Fibroblast of peridontal ligament (primary cell): ENCODE data around the gene RNF17.

Experiments
- DNase-seq: peaks from one replicate; pipeline ENCODE4 v3.0.0-alpha.2; 2010; ENCODE audit errors: extremely low read depth

The RNF17 gene

GRCh38 chr13:24860770-24861169, 96.8 kb downstream of the RNF17 start:
- no peak for DNase-seq

DNA sequence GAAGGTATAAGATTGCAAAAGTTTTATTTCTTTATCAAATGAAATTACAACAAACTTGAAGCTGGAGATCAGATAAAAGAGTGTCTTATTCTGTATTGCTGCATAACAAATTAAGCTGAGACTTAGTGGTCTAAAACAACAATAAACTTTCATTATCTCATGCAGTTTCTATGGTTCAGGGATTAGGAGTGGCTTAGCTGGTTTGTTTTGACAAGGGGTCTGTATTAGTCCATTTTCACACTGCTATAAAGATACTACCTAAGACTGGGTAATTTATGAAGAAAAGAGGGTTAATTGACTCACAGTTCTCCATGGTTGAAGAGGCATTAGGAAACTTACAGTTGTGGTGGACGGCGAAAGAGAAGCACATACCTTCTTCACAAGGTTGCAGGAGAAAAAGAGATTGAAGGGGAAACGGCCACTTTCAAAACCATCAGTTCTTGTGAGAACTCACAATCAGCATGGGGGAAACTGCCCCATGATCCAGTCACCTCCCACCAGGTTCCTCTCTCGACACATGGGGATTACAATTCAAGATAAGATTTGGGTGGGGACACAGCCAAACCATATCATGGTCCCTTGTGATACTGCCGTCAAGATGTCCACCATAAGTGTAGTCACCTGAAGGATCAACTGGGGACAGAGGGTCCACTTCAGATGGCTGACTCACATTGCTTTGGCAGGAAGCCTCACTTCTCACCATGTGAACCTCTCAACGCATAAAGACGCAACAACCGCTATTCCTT, 97.8 kb downstream of the RNF17 start:
- no peak for DNase-seq

DNA sequence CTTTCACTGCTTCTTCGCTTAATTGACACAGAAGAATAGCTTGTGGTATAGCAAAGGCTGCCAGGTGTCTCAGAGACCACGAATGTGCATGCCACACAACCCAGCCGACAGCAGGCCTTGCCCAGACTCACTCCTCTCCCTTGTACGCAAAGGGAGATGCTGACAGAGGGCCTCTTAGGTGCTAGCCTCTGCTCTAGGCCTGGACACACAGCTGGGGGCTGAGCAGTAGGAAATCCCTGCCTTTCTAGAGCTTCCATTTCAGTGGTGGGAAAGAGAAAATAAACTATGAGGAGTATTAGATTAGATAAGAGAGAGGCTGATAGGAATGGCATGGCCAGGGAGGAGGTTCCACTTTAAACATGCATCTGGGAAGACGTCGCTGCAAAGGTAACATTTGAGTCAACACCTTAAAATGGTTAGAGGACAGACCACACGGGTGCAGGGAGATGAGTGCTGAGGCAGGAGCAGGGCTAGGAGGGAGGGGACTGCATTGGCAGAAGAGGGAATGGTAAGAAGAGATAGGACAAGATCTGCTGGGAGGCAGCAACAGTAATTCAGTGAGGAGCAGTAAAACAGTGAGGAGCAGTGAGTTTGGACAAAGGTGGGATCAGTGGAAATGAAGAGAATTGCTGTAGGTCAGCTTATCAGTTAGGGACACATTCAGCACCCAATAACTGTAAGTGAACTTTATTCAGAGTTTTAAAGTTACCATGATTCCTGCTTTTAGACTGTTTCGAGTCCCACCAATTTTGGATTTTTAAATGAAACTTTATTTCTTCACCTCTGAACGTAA, 100.0 kb downstream of the RNF17 start:
- DNase-seq: no peak

- no peak for DNase-seq
Observed at GRCh38 chr13:24864579-24864978, 100.6 kb downstream of the RNF17 start.

DNA sequence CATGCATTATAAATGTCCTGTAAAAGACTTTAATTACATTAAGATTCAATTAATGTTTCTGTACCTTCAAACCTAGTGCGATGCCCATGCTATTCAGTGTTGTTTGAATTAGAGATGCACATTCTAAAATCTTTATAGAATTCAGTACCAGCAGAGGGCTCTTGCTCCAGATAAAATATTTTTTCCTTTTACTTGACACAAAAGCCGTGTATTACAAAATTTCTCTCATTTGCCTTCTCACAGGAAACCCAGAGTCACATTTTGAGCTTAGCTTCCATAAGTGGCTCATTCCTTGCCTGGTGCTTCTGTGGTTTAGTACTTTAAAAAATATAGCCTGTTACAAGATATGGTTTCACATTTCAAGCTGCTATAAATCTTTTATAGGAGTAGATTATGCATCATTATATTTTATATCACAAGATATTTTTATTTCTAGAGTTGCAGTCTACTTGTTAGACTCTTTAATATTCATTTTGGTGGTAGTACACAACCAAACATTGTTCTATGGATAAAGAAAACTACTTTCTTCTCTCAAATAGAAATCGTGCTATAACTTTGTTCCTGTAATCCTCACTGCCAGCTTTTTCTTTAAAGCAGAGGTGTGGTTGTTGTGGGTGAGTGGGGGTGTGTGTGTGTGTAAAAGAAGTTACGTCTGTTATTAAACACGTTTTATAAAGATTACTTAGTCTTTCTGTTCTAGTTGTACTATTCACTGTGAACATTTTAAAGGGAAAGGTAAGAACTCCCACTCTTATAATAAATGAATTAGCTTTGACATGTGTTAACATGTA, 101.4 kb downstream of the RNF17 start:
- peak; percentile 51 for DNase-seq

DNA sequence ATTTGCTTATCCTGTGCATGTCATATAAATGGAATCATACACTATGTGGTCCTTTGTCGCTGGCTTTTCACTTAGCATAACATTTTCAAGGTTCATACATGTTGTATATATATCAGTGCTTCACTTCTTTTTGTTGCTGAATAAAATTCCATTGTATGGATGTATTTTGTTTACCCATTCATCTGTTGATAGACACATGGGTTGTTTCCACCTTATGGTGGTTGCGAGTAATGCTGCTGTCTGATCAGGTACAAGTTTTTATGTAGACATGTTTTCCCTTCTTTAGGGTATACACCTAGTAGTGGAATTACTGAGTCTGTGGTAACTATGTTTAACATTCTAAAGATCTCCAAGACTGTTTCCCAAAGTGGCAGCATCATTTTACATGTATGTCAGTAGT, 102.5 kb downstream of the RNF17 start:
- no peak for DNase-seq

GRCh38 chr13:24868874-24869273, 104.9 kb downstream of the RNF17 start:
- DNase-seq: no peak

GRCh38 chr13:24870380-24870760, 106.4 kb downstream of the RNF17 start:
- DNase-seq: no peak

DNA sequence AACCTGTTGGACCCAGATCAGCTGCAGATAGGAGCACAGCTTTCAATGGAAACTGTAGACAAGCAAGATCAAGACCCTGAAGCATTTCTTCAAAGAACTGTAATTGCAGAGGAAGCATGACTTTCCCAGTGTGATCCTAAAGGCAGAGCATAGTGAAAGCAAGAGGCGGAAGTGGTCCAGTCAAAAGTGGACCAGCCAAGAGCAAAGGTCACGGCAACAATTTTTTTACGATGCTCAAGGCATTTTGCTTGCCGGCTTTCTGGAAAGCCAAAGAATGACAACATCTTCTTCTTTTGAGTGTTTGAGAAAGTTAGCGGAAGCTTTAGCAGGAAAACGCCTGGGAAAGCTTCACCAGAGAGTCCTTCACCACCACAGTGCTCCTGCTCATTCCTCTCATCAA, 111.6 kb downstream of the RNF17 start:
- no peak for DNase-seq

DNA sequence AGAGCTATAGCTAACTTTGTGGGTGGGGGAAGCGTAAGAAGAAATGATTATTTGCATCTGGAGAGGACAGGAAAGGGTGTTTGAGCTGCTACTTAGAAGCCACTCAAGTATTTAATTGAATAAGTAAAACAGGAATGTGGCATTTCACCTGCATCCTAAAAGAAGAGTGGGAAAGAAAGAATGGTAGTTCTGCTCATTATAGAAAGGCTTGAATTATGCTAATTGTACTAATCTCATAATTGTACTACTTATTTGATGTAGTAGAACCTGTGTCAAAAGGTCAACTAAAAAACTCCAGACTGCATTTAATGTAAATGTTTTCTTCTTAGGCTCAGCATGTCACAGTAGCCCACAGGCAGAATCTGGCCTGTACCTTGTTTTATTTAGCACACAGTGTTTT, 113.6 kb downstream of the RNF17 start:
- no peak for DNase-seq

GRCh38 chr13:24878340-24878739, 114.4 kb downstream of the RNF17 start:
- no peak for DNase-seq

GRCh38 chr13:24882665-24883064, 118.7 kb downstream of the RNF17 start:
- no peak for DNase-seq

DNA sequence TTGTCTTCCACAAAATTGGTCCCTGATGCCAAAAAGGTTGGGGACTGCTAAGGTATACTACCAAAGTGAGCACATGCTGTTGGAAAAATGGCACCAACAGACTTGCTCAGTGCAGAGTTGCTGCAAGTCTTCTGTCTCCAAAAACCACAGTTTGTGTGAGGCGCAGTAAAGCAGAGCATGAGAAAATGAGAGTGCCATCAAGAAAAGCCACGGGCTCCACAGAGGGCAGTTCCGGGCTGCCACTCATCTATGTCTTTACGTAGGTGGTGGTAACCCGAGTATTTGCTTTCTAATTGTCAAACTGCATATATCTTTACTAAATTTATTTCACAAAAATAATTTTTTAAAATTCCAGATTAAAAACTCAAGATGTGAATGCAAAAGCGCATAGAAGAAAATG, 123.8 kb downstream of the RNF17 start:
- DNase-seq: no peak

DNA sequence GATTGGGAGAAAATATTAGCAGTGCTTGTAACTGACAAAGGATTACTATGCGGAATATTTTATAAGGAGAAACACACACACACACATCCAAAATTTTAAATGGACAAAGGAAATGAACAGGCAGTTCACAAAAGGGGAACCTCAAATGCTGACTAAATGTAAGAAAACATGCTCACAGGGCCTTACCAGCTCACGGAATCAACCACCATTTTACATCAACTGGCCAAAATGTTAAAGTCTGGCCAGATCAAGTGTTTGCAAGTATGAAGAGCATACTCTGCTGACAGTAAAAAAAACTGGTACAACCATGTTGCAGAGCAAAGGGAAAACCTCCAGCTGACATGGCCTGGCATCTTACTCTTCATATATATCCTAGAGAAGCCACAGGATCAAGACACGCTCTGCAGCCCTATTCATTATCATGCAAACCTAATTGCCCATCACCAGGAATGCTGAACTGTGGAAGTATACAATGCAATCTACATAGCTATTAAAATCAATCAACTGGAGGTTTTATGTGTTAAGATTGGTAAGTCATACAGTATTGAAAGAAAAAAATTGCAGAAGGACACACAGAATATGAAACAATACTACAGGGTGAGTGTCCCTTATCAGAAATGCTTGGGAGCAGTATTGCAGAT, 124.4 kb downstream of the RNF17 start:
- no peak for DNase-seq

DNA sequence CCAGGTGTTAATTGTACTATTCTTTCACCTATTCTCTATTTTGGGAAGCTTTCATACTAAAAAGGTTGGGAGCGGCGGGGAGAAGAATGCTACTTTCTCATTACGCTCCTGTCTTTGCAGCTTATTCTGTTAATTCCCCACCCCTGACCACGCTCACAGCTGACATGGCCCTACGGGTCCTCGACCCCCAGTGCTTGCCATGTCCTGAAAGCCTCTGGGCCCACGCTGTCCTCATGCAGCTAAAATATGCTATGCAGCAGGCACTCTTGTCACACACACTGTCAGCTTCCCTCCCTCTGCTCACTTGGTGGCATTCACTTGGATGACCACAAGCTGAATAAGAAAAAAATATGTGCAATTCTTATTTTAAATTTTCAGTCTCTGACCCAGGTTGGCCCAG, 126.3 kb downstream of the RNF17 start:
- no peak for DNase-seq

DNA sequence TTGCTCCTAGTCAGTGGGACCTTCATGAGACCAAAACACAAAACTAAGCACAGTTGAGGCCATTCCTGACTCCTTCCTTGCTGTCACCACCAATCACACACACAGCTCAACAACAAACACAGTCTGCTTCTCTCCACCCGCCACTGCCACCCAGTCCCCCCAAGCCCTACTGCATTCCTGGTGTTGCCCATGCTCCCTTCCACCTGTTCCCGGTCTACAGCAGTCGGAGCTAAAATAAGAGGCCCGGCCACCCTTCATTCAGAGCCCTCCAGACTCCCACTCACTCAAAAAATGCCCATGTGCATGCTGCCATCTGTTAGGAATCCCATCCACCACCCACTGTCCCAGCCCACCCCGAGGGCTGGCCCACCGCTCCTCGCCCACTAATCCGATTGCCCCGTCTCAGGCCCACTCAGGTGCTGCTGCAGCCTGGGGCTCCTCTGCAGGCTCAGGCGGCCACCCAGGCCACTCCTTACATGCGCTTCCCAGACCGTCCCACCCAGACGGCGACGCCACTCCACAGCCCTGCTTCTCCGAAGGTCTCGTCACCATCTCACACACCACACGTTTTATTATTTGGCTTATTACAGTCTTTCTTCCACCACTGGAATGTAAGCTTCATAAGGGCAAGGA, 127.6 kb downstream of the RNF17 start:
- DNase-seq: no peak

GRCh38 chr13:24892829-24893228, 128.9 kb downstream of the RNF17 start:
- DNase-seq: no peak

DNA sequence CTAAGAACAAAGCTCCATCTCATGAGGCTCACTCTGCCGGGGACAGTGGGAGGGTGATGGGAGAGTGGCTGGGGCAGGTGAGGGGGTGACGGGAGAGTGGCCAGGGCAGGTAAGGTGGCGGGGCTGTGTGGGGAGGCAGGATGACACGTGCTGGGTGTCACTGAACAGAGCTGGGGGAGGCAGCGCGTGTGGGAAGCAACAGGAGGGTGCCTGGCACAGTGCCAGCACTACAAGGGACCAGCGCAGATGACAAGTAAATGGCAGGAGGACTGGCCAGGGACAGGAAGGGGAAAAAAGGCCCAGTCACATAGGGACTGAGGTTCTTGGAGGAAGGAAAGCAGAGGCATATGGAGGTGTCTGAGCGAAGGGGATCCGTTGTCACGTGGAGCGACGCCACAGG, 129.9 kb downstream of the RNF17 start:
- DNase-seq: no peak

GRCh38 chr13:24894277-24894971, 130.5 kb downstream of the RNF17 start:
- DNase-seq: no peak

- DNase-seq: no peak
Observed at GRCh38 chr13:24894972-24895300, 131.0 kb downstream of the RNF17 start.

DNA sequence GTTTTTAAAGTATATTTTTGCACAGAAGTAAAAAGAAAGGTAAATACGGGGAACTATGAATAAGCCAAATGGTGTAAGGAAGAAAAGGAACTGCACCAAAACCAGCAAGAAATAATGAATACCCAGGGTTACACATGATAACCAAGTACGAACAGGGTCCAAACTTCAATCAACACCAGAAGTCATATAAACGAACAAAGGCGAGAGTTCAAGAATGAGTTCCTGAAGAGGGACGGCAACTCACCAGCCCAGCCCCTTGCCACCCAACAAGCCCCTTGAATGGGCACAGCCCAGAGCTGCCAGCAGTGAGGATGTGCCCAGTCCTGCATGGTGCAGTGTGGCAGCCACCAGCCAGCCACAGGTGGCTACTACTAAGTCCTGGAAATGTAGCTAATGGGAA, 132.1 kb downstream of the RNF17 start:
- no peak for DNase-seq
